Stimulated activated CD4-positive, alpha-beta T cell treated with anti-CD3 and anti-CD28 coated beads, Interleukin-4, amount 100 ng/mL, for 1 hour (primary cell): ENCODE measurements around the gene BCKDHA.
"Not testable (repeated sequence)": the region's sequence is repeated elsewhere in the genome, so short reads cannot be mapped to it uniquely, and the experiment has no call there.

ENCODE experiments used
- DNase-seq: peaks from one replicate; pipeline ENCODE4 v3.0.0-alpha.2; 2020

BCKDHA gene

DNA sequence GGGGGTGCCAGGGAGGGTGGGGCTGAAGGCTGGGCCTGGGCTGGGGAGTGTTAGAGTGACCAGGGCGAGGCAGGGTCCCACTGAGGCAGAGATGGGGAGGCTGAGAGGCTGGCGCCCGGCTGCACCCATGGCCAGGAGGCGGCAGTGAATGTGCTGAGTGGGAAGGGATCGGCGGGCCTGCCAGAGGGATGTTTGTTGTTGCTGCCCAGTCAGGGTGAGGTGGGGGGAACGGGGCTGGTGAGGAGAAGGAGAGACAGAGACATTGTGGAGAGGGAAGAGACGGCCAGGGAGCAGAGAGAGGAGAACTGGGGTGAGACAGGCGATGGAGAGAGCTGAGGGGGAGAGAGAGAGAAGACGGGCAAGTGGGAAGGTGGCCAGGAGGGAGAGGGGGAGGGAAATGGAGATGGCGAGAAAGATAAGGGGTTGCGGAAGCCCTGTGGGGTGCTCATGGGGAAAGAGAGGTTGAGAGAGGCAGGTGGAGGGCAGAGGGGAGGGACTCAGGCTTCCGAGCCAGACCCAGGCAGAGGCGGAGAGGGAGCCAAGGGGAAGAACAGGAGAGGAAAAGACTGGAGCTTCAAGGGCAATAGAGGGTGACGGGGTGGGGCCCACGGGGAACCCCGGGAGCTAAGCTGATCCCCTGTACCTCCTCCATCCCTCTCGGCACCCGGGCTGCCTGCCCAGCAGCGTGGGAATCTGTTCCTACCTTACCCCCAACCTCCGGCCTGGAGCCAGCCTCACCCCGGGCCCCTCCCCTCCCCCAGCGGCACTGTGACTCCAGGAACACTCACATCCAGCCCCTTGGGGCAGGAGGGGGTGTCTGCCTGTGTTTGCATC, 30.2 kb downstream of the BCKDHA start:
- peak; percentile 10 for DNase-seq

GRCh38 chr19:41428481-41428859, 30.9 kb downstream of the BCKDHA start:
- no peak for DNase-seq

DNA sequence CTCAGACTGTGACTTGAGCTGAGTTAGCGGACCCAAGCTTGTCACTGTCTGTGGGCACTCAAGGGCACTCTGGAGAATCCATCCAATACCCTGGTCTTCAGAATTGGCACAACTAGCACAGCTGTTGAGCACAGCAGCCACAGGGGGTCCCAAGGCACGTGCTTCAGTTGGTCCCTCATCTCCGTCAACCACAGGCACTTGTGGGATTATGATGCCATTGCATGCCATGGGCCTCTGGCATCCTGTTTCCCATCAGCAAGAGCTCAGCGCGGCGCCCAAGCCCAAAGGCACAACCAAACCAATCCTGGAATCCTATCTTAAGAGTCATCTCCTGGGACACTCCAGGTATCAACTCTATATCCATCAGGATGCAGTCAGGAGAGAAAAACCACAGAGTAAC, 33.3 kb downstream of the BCKDHA start:
- DNase-seq, result no peak

- no peak for DNase-seq
Measured at GRCh38 chr19:41431426-41432386, 34.1 kb downstream of the BCKDHA start.

- no peak for DNase-seq
Measured at GRCh38 chr19:41433171-41433570, 35.6 kb downstream of the BCKDHA start.

- no peak for DNase-seq
Measured at GRCh38 chr19:41434450-41434849, 36.8 kb downstream of the BCKDHA start.

- not testable (repeated sequence) for DNase-seq
Measured at GRCh38 chr19:41435376-41435775, 37.8 kb downstream of the BCKDHA start.

DNA sequence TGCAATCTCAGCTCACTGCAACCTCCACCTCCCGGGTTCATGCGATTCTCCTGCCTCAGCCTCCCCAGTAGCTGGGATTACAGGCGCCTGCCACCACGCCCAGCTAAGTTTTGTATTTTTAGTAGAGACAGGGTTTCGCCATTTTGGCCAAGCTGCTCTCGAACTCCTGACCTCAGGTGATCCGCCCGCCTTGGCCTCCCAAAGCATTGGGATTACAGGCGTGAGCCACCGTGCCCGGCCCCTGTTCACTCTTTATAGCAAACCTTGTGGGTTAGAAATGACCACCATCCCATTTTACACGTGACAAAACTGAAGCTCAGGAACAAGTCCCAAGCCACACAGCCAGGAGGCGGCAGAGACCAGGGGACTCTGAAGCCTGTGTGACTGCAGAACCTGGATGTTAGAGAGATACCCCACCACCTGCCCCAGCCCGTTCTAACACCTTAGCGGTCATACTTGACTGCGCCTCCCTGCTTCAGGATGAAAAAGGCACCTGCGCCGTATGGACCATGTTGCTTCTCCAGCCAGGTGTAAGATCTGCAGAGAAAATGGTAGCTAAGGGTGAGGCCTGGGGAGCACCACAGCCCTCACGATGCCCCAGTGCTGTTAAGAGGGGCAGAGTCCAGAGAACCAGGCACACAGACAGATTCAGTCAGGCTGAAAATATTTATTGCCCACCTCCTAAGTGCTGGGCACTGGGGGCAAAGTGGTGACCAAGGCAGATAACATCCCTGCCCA, 38.5 kb downstream of the BCKDHA start:
- no peak for DNase-seq

DNA sequence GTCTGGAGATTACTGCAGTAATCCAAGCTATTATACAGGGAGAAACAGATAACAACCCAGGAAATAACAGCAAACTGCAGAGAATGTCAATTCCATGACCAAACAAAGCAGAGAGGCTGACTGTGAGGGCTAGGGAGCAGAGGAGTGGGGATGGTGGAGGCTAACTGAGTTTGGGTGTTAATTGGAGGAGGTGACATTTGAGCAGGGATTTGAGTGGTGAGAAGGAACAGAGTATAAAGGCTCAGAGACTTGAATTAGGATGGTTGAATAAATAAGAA, 39.0 kb downstream of the BCKDHA start:
- DNase-seq, result no peak

DNA sequence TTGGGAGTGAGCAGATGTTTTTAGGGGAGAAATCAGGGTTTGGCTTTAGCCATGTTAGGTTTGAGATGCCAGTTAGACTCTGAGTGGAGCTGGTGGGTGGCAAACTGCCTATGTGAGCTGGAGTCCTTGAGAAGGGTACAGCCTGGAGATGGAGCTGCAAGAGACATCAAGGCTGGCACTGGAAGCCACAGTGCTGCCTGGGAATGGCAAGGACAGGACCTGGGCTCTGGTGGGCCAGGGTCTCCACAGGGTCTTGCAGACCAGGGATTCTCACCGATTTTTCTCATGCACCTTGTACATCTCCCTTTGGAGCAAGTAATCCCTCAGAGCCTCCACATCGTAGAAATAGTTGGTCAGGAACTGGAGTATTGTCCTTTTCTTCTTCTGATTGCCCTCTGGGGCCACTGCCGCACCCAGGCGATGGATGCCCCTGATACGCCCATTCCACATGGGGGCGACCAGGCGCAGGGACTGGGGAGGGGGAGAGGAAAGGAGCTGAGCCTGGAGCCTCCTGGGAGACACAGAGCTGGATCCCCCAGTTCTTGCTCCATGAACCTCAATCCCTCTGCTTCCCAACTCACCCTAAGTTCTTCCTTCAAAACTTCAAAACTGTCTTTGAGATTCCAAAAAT, 40.4 kb downstream of the BCKDHA start:
- no peak for DNase-seq

- DNase-seq, result peak; percentile 96
Measured at GRCh38 chr19:41439441-41440222, 42.0 kb downstream of the BCKDHA start, which contains the start of gene DMAC2. Gene DMAC2 (minus strand): TSS chr19:41439912. CDS start chr19:41439899, 13 bp downstream.

DNA sequence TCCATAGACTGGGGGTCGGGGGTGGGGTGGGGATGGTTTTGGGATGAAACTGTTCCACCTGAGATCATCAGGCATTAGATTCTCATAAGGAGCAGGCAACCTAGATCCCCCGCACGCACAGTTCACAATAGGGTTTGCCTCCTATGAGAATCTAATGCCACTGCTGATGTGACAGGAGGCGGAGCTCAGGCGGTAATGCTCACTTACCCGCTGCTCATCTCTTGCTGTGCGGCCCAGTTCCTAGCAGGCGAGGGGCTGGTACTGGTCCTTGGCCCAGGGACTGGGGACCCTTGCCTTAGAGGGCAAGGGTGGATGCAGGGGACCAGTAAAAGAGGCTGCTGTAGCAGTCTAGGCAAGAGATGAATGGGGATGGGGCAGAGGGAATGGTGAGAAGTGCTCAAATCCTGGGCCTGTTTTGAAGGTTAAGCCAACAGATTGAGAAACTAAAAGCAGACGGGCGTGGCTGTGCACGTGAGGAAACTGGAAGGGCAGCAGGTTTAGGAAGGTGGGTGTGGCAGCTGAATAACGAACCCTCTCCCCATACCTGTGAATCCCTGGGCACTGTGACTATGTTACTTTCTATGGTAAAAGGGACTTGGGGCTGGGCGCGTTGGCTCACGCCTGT, 43.8 kb downstream of the BCKDHA start:
- DNase-seq, result no peak

- DNase-seq, result no peak
Measured at GRCh38 chr19:41442473-41443355, 45.1 kb downstream of the BCKDHA start, which contains the start of gene ERICH4. Gene ERICH4 (plus strand): TSS chr19:41443156. CDS start chr19:41443170, 14 bp downstream.

GRCh38 chr19:41443813-41444455, 46.3 kb downstream of the BCKDHA start:
- DNase-seq, result no peak

DNA sequence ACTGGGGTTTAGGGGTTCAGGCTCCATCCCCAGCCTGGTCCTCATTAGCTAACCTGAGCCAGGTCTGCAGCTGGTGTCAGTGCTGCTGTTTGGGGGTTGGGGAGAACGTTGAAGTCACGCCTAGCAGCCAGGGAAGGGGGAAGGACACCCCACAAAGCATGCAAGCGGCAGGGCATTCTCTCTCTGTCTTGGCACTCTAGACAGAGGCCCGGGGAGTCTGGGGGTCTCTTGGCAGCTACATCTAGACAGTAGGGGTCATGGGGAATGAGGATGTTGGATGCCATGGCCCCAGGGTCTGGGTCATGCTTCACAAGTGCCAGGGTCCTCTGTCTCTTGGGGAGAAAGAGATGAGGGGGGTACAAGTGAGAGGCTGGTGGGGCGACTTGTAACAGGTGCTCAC, 48.0 kb downstream of the BCKDHA start:
- no peak for DNase-seq

GRCh38 chr19:41447732-41448332, 50.2 kb downstream of the BCKDHA start:
- no peak for DNase-seq

- DNase-seq, result peak; percentile 70
Measured at GRCh38 chr19:41449079-41449864, 51.7 kb downstream of the BCKDHA start.

DNA sequence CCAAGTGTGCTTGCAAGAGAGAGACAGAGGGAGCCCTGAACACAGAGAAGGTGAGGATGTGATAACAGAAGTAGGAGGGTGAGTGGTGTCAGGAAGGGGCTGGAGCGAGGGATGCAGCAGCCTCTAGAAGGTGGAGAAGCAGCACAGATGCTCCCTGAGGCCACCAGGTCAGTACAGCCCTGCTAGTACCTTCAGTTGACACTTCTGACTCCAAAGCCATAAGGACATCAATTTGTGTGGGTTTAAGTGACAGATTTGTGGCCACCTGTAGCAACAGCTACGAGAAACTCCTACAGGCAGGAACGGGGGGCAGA, 52.2 kb downstream of the BCKDHA start:
- no peak for DNase-seq
